GM18505 (cell line): ENCODE results near the gene ANTXR2.
"Not testable (repeated sequence)": the region's sequence is repeated elsewhere in the genome, so short reads cannot be mapped to it uniquely, and the experiment has no call there.

ENCODE experiments used
- ATAC-seq: cut with Tn5 transposase; IDR thresholded peaks from one replicate; pipeline ENCODE4 v1.9.1; 2021; ENCODE audit not compliant: unreplicated experiment
- POLR2A ChIP-seq: IDR thresholded peaks from 4 replicates; pipeline ENCODE4 v1.6.1; 2011; ENCODE audit warnings: borderline replicate concordance; ENCODE audit not compliant: insufficient read depth, insufficient read length; ENCODE audit errors: extremely low read depth

ANTXR2 gene

DNA sequence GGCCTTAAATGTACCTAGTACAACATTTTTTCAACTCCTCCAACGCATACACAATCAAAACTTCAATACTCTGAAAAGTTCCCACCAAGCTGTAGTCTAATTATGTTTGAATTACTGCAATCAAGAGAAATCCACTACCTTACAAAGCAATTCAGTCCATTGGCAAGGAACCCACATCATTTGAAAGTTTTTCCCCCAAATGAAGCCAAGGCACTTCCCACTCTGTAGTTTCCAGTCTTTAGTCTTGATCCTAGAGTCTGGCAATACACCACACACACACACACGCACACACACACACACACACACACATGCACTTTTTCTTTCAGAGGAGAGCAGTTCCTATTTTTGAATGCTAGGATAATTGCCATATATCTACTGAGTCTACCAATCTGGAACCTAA, 79.6 kb downstream of the ANTXR2 start:
- no peak for ATAC-seq
- no peak for TF ChIP-seq POLR2A

- no peak for ATAC-seq
- TF ChIP-seq POLR2A, result no peak
These were observed 81.4 kb downstream of the ANTXR2 start for GRCh38 chr4:79991601-79992000.

GRCh38 chr4:79991100-79991499, 81.9 kb downstream of the ANTXR2 start:
- ATAC-seq, result not testable (repeated sequence)

- no peak for TF ChIP-seq POLR2A
- no peak for ATAC-seq
These were observed 85.6 kb downstream of the ANTXR2 start for GRCh38 chr4:79987401-79987800.

DNA sequence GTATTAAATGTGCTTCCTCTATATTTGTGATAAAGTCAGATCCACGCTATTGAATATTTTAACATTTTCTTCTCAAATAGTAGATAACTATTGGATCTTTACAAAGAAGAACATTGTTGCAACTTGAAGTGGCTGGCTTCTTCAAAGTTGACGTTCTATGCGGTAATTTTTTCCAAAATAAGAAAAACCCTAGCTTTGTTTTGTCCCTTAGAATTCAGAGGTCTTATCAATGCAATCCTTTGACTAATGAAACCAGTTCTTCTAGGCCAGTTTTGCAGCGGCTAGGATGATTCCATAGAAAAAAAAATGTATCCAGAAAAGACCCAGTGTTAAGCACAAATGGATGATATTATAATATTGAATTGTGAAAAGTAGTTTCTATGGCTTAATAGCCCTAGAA, 89.6 kb downstream of the ANTXR2 start:
- TF ChIP-seq POLR2A, result no peak
- no peak for ATAC-seq

- ATAC-seq, result no peak
- TF ChIP-seq POLR2A, result no peak
These were observed 90.3 kb downstream of the ANTXR2 start for GRCh38 chr4:79982601-79983322.

DNA sequence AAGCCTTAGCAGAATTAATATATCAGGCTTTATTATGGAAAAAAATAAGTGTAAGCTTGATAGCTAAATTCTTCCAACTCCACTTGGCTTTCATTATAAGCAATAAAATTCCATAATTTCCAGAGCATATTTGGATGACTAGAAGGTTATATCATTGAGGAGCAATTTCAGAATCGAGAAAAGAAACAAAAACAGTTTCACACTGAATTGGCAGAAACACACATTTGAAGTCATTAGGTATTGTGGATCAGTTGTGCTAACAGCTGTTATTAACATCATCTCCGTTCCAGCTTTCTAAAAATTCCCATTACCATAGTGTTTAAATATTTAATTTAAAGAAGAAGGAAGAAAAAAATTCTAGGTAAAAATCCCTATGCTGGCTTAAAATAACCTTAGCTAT, 92.6 kb downstream of the ANTXR2 start:
- ATAC-seq, result no peak
- no peak for TF ChIP-seq POLR2A

DNA sequence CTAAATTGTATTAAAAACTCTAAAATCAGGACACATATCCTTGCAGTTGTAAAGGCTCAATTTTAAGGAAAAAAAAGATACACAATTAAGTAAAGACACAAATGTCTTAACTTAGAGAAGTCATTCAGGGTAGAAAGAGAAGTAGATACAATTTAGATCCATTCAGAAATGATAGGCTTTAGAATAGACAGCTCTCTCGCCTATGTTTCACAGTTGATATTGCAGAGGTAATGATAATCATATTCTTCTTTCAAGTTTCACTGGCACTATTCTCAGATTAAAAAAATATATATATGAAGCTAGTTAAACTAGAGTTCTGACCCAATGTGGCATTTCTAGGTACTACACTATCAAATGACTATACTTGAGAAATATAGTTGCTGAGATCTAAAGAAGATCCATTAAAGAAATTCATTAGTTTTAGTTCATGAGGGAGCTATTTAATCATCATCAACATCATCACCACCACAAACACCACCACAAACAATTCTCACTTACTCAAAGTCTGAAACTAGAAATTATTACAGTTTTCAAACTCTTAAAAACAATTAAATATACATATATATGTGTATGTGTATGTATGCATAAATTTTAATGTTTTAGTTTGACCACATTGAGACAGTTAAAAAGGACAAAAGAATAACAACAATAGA, 93.1 kb downstream of the ANTXR2 start:
- TF ChIP-seq POLR2A, result no peak

GRCh38 chr4:79977131-79977840, 95.7 kb downstream of the ANTXR2 start:
- no peak for TF ChIP-seq POLR2A

More for the DNA sequence above, 93.1 kb downstream of the ANTXR2 start:
- ATAC-seq, result no peak

GRCh38 chr4:79964400-79965211, 108.4 kb downstream of the ANTXR2 start:
- no peak for ATAC-seq
- TF ChIP-seq POLR2A, result no peak

More at GRCh38 chr4:79977131-79977840, 95.7 kb downstream of the ANTXR2 start:
- no peak for ATAC-seq

DNA sequence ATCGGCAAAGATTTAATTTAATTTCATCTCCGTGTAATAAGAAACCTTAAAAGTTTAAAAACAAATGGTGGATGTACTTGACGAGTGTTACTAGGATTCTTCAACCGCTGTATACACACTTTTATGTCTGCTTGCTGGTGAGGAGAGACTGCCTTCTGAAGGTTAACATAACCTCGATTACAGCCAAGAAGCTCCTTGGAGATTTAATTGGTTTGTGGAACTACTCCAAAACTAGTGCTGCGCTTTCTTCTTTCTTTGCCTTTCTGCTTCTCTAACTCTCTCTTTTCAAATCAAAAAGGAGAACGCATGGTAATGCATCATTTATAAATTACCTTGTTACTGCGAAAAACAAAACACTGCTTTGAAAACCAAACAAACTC, 109.0 kb downstream of the ANTXR2 start:
- ATAC-seq, result no peak
- no peak for TF ChIP-seq POLR2A

DNA sequence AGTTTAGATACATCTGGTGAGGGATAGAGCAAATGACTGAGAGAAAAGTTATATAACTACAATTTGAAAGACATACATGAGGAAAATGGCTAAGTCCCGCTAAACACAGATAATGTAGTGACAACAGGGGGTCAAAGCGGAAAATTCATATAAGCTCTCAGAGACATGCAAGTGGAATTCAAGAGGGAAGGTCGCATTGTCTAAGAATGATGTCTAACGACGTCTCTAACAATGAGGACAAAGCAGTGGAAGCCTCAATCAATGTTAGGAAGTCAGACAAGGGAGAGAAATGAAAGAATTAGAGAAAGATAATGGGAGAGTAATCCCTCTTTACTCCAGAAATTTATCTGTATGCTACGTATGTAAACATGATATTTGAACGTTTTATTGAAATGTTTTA, 113.4 kb downstream of the ANTXR2 start:
- no peak for ATAC-seq
- no peak for TF ChIP-seq POLR2A
